GM19372 (cell line): ENCODE measurements around the gene RFX7.

Experiments used
- ATAC-seq: cut with Tn5 transposase; IDR thresholded peaks from one replicate; pipeline ENCODE4 v1.9.1; 2021; ENCODE audit warnings: mild to moderate bottlenecking, low read depth, moderate library complexity; ENCODE audit not compliant: unreplicated experiment

RFX7 gene

DNA sequence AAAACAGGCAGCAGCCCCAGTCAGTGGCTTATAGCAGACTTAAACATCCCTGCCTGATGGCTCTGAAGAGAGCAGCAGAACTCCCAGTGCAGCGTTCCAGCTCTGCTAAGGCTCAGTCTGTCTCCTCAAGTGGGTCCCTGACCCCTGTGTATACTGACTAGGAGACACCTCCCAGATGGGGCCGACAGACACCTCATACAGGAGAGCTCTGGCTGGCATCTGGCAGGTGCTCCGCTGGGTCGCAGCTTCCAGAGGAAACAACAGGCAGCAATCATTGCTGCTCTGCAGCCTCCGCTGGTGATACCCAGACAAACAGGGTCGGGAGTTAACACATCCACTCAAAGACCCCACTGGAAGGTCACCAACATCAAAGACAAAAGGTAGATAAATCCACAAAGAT lies 93.5 kb downstream of the RFX7 start:
- ATAC-seq: no peak

DNA sequence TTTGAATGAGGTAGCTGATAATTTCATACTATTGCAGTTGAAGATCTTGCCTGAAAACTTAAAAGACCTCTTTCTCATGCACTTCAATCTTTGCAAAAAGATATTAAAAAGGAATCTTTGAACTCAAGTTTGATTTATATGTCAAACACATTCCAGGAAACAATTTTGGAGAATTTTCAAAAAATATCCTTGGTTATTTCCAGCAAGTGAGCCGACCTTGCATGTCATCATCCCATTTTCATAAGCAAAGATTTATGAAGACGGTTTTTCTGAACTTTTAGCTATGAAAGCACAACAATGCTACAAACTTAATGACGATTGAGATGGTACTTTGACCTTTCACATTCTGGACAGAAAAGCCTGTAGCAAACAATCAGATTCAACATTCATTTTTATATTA lies 95.6 kb downstream of the RFX7 start:
- ATAC-seq: no peak

DNA sequence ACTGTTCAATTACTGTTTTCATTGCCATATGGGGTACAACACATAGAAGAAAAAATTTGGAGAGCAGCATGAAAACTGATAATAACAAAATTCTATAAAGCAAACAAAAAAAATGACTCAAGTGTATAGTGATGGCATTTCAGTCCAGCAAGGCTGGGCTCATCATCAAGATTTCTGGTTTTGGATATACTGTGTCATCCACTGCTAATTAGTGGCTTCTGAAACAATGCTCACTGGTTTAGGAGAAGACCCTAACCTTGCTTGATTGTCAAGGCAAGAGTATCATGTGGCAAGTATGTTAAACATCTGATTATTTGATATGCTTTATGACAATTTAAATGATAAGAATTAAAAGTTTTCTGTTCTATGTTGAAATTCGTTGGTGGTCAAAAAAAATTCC lies 96.9 kb downstream of the RFX7 start:
- ATAC-seq: no peak

DNA sequence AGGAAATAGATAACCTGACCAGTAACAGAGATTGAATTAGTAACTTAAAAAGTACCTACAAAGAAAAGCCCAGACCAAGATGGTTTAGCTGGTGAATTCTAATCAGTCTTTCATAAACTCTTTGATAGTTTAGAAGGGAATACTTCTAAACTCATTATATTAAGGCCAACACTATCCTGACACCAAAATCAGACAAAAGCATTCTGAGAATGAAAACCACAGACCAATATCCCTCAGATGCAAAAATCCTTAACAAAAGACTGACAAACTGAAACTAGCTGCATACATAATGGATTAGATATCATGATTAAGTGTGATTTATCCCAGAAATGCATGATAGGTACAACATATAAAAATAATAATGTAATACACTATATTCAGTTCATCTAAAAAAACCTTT lies 115.6 kb downstream of the RFX7 start:
- no peak for ATAC-seq

DNA sequence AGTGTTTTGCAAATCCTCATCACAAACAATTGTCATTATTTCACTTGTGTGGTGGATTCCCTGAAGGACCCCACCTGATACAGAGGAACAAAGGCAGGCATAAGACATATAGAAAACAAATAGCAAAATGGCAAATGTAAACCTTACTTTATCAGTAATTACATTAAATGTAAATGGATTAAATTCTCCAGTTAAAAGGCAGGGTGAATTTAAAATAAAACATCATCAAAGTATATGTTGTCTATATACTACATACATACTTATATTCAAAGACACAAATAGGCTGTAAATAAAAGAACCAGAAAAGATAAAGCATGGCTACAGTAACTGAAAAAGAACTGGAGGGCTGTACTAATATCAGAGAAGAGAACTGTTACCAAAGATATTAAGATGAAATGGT lies 117.3 kb downstream of the RFX7 start:
- no peak for ATAC-seq

DNA sequence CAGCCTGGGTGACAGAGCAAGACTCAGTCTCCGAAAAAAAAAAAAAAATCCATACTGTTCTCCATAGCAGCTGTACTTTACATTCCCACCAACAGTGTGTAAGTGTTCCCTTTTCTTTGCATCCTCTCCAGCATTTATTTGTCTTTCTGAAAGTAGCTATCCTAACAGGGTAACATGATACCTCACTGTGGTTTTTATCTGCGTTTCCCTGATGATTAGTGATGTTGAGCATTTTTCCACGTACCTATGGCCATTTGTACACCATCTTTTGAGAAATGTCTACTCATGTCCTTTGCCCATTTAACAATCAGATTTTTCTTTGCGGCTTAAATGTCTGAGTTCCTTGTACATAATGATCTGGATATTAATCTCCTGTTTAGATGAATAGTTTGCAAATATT lies 119.3 kb downstream of the RFX7 start:
- no peak for ATAC-seq

DNA sequence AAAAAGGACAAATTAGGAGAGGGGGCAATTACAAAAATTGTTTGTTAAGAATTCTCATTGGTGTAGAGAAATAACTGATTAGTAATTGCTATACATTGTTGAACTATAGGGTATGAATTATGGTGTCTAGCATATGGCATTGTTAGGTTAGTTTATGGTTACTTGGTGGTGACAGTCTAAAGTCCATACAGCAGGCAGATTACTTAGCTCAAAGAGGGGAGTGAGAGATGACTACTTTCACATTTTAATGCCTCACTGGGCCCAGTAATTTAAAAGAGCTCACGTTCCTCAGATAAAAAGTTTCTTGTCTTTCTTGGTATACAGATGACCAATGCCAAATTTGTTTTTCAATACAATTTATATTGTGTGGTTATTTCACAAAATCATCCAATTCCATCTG lies 137.8 kb downstream of the RFX7 start:
- no peak for ATAC-seq

DNA sequence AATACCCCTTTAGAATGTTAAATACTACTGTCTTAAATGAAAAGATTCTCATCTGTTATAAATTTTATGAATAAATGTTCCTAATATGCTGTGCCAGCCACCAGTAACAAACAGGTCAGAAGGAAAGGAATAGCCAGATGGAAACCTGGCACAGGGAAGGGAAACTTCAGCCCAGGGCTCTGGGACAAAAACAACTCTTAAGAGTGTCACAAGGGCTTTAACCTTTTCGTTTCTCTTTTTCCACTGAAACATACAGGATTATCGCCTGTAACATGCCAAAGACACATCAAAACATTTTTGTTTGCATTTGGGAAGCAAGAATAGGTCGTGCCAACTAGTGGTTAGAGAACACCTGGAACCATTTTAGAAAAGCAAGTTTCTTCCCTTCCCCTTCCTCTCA lies 141.2 kb downstream of the RFX7 start:
- no peak for ATAC-seq

DNA sequence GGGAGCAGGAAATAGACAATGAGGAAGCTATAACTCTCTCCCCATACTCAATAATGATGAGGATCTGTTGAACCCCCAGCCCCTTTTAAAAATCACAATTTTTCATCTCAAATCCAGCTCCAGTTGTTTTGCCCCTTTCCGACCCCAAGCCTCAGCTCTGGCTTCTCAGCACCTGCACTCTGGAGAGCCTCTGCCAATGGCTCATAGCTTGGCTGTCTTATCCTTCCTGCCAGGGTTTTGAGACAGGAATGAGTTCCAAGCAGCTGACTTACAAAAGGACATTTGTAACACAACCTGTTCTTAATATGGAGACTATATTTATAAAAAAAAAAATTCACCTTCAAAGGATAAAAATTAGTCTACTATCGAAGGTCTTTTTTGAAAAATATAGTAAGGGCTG lies 144.4 kb downstream of the RFX7 start:
- ATAC-seq: no peak

DNA sequence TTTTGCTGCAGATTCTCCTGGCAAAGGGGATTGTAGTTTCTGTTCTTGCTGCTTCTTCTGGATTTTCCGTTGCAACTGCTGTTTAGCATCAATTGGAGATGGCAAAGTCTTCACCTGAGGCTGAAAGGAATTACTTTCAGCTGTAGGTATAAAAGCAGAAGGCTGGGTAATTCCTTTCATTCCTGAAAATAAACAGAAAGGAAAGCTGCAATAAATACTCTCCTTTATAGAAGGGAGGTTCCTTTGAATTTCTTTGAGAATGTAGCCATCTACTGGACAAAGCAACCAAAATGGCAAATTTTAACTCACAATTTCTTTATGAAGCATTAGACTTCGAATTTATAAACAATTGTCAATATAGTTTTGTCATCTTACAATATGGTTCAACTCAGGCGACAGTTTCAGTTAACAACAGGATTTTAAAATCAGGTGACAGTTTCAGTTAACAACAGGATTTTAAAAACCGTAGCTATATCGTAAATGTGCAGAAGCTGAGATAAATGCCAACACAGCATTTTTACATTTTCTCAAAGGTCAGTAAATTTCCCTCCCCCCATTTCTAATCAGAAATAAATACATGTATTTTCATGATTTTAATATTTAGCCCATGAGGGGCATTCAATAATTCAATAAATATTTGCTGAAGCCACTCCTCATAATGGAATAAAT lies 145.3 kb downstream of the RFX7 start:
- no peak for ATAC-seq

DNA sequence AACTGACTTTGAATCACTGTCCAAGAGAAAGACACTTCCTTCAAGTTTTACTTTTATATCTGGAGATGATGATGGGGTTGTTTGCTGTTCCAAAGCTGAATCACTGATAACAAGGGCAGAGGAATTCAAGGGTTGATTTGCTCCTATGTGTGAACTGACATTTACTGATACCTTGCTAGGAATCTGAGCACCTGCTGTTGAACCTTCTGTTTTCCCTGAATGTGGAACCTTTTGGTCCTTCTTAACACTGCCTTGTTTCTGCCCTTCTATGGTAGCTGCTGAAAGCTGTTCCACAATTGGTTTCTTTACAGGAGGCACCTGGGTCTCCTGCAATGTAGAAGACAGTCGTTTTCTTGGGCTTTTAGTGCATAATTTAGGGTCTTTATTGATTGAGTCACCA lies 148.3 kb downstream of the RFX7 start:
- ATAC-seq: no peak

DNA sequence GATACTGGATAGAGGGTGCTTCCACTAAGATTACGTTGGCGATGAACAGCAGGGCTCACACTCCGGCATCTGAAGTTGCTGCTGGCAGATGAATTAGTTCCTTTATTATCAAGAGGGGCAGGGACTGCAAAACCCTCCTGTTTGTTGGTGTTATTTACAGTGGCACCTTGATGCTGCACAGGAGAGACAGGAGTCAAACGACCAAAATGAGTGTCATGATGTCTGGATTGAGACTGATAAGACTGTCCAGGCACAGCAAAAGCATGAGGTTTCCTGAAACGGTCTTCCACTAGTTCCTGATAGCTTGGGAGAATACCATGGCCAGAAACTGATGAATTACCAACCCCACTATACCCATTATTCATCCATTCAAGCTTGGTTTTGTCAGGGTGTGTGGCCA lies 149.5 kb downstream of the RFX7 start:
- ATAC-seq: no peak

DNA sequence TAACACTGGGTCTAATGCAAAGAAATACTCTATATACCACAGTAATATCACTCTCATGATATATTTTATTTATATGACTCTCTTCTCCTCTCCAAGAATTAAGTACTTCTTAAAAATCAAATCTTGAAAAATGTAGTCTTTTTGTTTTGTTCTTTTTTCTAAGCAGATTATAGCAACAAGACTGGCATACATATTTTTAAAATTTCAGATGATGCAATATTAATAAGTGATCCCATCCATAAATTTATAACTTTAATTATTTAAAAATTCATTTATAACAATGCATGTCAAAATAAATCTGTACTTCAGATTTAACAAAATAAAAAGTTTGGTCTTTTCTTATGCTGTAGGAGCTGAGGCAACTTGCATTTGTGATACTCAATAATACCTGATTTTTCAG lies 155.3 kb downstream of the RFX7 start:
- ATAC-seq: no peak

DNA sequence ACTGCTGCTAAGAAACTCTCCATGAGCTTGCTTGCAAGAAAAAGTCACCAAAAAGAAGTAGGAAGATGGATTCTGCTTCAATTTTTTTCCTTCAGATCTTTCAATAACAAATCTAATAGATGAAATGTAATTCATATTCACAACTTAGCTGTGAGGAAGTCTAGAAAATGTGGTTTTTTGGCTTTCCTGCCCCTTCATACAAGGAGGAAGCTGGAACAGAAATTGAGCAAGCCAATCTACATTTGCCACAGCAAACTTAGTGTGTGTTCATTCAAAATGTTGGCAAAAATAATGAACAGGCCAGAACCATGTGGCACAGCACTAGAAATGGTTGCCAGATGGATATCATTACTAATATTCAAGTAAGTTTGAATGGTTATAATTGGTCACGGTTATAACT lies 157.1 kb downstream of the RFX7 start:
- no peak for ATAC-seq

DNA sequence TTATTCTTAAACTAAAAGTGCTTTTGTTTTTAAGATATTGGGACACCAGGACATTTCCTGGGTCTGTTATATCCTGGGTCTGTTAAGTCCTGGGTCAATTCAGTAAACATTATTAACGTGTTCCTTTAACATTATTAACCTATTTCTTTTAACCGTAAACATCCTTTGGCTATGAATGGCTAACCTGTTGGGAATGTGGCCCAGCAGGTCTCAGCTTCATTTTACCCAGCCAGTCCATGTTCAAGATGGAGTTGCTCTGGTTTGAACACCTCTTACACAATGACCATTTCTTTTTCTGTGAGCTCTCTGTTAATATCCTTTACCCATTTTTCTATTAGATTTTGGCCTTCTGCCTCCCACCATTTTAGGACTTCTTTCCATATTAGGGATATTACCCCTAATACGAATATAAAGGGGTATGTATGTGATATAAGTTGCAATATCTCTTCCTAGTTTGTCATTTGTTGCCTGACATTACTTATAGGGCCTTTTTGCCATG lies 161.4 kb downstream of the RFX7 start:
- no peak for ATAC-seq

DNA sequence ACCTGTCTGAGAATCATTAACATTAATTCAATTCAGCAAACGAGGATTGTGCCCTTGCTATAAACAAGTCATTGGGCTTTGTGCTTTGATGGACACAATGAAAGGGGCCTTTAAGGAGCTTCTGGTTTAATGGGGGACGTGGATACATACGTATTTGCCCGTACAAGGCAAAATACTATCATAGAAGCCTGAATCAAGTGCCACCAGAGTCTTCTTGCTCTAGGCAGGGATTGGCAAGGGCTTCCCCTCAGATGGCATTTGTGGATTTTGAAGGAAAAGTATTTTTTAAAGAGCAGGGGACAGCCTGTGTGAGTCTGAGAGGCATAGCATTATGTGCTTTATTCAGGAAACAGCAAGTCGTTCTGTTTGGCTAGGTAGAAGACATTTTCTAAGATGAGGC lies 166.6 kb downstream of the RFX7 start:
- no peak for ATAC-seq

DNA sequence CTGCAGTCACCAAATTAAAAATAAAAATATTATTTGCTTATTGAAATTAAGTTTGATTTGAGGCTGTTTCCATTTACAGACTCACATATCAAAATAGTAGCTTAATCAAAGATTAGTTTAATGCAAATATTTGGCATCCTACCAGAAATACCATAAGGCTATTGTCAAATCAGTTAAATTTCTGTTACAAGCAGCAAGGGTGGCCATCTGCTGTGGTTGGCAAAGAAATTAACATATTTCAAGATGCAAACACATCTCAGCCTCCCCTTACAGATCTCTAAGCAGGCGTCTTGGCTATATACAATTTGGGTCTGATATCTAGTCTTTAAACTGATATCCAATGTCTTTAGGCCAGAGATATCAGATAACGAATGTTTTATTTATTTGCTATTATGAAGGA lies 167.0 kb downstream of the RFX7 start:
- no peak for ATAC-seq

DNA sequence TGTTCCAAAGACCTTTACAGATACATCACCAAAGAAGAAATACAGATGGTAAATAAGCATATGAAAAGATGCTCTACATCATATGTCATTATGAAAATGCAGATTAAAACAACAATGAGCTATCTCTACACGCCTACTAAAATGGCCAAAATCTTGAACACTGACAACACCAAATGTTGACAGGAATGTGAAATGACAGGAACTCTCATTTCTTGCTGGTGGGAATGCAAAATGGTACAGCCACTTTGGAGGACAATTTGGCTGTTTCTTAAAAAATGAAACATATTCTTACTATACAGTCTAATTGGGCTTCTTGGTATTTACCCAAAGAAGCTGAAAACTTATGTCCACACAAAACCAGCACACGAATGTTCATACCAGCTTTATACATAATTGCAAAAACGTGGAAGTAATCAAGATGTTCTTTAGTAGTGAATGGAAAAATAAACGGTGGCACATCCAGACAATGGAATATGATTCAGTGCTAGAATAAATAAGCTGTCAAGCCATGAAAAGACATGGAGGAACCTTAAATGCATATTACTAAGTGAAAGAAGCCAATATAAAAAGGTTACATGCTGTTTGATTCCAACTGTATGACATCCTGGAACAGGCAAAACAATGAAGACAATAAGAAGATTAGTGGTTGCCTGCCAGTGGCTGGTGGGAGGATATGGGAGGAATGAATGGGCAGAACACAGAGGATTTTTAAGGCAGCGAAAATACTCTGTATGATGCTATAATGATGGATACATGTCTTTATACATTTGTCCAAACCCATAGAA lies 169.0 kb downstream of the RFX7 start:
- ATAC-seq: no peak

DNA sequence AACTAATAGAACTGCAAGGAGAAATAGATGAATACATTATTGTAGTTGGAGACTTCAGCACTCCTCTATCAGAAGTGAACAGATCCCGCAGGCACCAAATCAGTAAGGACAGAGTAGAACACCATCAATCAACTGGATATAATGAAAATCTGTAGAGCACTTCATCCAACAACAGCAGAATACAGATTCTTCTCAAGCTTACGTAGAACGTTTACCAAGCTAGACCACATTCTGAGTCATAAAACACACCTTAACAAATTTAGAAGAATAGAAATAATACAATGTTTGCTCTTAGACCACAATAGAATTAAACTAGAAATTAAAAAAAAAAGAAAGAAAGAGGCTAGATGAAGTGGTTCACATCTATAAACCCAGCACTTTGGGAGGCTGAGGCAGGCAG lies 179.5 kb downstream of the RFX7 start:
- no peak for ATAC-seq

DNA sequence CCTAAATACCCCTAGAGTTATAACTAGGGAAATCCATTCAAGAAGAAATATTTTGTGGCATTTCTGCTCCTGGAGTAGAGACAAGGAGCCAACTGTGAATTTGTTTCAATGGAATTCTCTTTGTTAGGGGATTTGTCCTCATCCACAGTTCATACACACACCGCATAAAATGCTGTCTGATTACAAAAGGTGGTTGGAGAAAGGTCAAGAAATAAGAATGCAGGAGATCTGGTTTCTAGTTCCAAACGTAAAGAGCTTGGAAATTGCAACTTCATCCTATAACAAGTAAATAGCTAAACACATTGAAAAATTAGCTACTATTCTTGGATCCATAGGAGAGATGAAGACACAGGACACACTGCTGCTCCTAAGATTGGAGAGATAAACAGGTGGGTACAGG lies 184.0 kb downstream of the RFX7 start:
- no peak for ATAC-seq

DNA sequence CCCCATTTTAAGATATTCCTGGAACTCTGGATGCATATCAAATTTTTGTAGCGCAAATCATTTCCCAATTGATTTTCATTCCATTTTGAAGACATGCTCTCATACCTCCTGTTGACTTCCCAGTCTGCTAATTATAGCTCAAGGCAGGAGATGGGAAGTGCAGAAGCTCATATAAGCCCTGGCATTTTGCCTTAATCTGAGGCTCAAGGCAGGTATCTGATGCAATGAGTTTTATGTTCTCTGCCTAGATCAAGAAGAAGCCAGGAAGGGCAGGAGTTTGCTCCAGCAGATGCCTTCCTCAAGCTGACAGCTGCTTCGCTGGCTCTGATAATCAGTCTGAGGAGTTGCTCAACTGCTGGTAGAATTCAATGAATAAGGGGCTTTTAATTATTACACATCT lies 184.7 kb downstream of the RFX7 start:
- no peak for ATAC-seq

DNA sequence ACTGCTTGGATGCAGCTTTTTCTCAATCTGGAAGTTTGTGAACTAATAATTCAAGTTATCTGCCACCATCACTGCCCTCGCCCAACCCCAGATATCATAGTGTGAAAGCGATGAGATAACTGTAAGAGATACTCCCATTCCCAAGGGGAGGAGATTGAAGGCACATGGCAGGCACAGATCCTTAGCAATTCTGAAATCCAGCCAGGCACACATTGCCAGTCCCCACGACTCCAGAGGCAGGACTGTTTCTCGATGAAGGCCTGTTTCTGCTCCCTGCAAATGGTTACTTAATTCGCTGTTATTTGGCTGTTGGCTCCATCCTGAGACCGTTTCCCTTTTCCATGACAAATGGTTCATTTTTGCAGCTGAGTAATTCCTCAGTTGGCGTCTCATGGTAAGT lies 187.1 kb downstream of the RFX7 start:
- ATAC-seq: no peak
